HEK293 (cell line): Measurements from ENCODE around the gene ZDHHC11.
"Not testable (repeated sequence)": the region's sequence is repeated elsewhere in the genome, so short reads cannot be mapped to it uniquely, and the experiment has no call there.

Source experiments
- CTCF ChIA-PET: fragments of 350-600 bp; formaldehyde crosslinking; extraction: SDS; loops from one replicate; lab custom pipeline; 2021; ENCODE audit warnings: antibody characterized with exemption; lab: Yijun Ruan, JAX
- POLR2A ChIA-PET: fragments of 300-600 bp; formaldehyde crosslinking; extraction: SDS; loops from one replicate; lab custom pipeline; 2020; ENCODE audit warnings: antibody characterized with exemption, inconsistent platforms; lab: Yijun Ruan, JAX
- H3K27ac ChIP-seq: fragments of 200-500 bp; sonication (Bioruptor generic); 2 replicates; pipeline ENCODE4 v1.5.1; 2014; ENCODE audit warnings: low read depth, low read length, control low read depth, inconsistent platforms; ENCODE audit errors: extremely low read depth
- H3K36me3 ChIP-seq, 2 experiments: fragments of 200-500 bp in 1 of 2; sonication (Bioruptor generic) in 1 of 2; 1 replicate in 1 of 2; 2 replicates in 1 of 2; pipeline ENCODE4 v1.5.1; 2014 to 2017; ENCODE audit warnings: inconsistent platforms in 2 of 2, low read length in 2 of 2; ENCODE audit not compliant: control insufficient read depth in 2 of 2, insufficient read depth in 1 of 2
- H3K4me1 ChIP-seq: fragments of 200-500 bp; sonication (Bioruptor generic); 2 replicates; pipeline ENCODE4 v1.5.1; 2014; ENCODE audit warnings: mild to moderate bottlenecking, low read length, inconsistent platforms; ENCODE audit not compliant: control insufficient read depth, insufficient read depth
- H3K4me3 ChIP-seq: 2 replicates; pipeline ENCODE4 v1.5.1; 2011; ENCODE audit warnings: low read depth, mild to moderate bottlenecking, control low read depth, low read length, moderate library complexity
- H3K9me3 ChIP-seq: fragments of 200-500 bp; sonication (Bioruptor generic); 2 replicates; pipeline ENCODE4 v1.5.1; 2014; ENCODE audit warnings: low read depth, low read length, inconsistent platforms; ENCODE audit not compliant: control insufficient read depth, insufficient read depth
- ATF2 ChIP-seq: fragments of 450-650 bp; formaldehyde crosslinking; IDR thresholded peaks from 2 replicates; pipeline ENCODE4 v1.5.1; 2016; ENCODE audit warnings: missing biosample characterization, missing genetic modification characterization, low read depth
- GLIS1 ChIP-seq: fragments of 450-650 bp; formaldehyde crosslinking; IDR thresholded peaks from 2 replicates; pipeline ENCODE4 v1.5.1; 2016; ENCODE audit warnings: missing biosample characterization, missing genetic modification characterization
- SP2 ChIP-seq: fragments of 450-650 bp; formaldehyde crosslinking; IDR thresholded peaks from 2 replicates; pipeline ENCODE4 v1.5.1; 2016; ENCODE audit warnings: missing biosample characterization, missing genetic modification characterization
- SP3 ChIP-seq: fragments of 450-650 bp; formaldehyde crosslinking; IDR thresholded peaks from 2 replicates; pipeline ENCODE4 v1.5.1; 2016; ENCODE audit warnings: missing biosample characterization, missing genetic modification characterization
- ZNF155 ChIP-seq: fragments of 450-650 bp; formaldehyde crosslinking; IDR thresholded peaks from 2 replicates; pipeline ENCODE4 v1.5.1; 2016; ENCODE audit warnings: missing biosample characterization, missing genetic modification characterization
- ZNF350 ChIP-seq: fragments of 450-650 bp; formaldehyde crosslinking; IDR thresholded peaks from 2 replicates; pipeline ENCODE4 v1.5.0; 2017; ENCODE audit warnings: missing biosample characterization, mild to moderate bottlenecking, missing genetic modification characterization
- ZNF398 ChIP-seq: fragments of 450-650 bp; formaldehyde crosslinking; IDR thresholded peaks from 2 replicates; pipeline ENCODE4 v1.5.1; 2017; ENCODE audit warnings: missing biosample characterization, missing genetic modification characterization
- ZNF518A ChIP-seq: fragments of 450-650 bp; formaldehyde crosslinking; conservative IDR thresholded peaks from 2 replicates; pipeline ENCODE4 v1.5.1; 2016; ENCODE audit warnings: low read depth, missing biosample characterization, missing genetic modification characterization
- ZNF571 ChIP-seq: fragments of 450-650 bp; formaldehyde crosslinking; IDR thresholded peaks from 2 replicates; pipeline ENCODE4 v1.5.0; 2017; ENCODE audit warnings: missing biosample characterization, missing genetic modification characterization
- ZNF777 ChIP-seq: fragments of 450-650 bp; formaldehyde crosslinking; IDR thresholded peaks from 2 replicates; pipeline ENCODE4 v1.5.1; 2017; ENCODE audit warnings: missing biosample characterization, missing genetic modification characterization, borderline replicate concordance
- ZSCAN5A ChIP-seq: fragments of 450-650 bp; formaldehyde crosslinking; IDR thresholded peaks from 2 replicates; pipeline ENCODE4 v1.5.1; 2016; ENCODE audit warnings: missing biosample characterization, missing genetic modification characterization

Gene ZDHHC11

GRCh38 chr5:749101-749670 lies 101.6 kb downstream of the ZDHHC11 start:
- no peaks in the 10 kb centered on the region for H3K36me3 ChIP-seq
- TF ChIP-seq ATF2 (tag by site-specific recombination) (no peak), ZNF350 (tag by site-specific recombination) (no peak), ZNF518A (tag by site-specific recombination) (no peak), SP3 (tag by site-specific recombination) (no peak)
- TF ChIP-seq, all 188 proteins: peak for 0
- Histone ChIP-seq H3K4me1 (no peaks in the 10 kb centered on the region), H3K27ac (no peak overlapping the region), H3K9me3 (no peaks in the 10 kb centered on the region), H3K4me3 (no peak overlapping the region)
- CTCF ChIA-PET = no interaction called here
- POLR2A ChIA-PET = no interaction called here

- H3K4me3 ChIP-seq, CTCF ChIA-PET, H3K36me3 ChIP-seq, POLR2A ChIA-PET, H3K9me3 ChIP-seq, H3K27ac ChIP-seq, H3K4me1 ChIP-seq: not testable (repeated sequence)
Observed at GRCh38 chr5:748011-748980, 102.5 kb downstream of the ZDHHC11 start.

GRCh38 chr5:747303-747844 lies 103.4 kb downstream of the ZDHHC11 start:
- H3K4me1 ChIP-seq, H3K27ac ChIP-seq, CTCF ChIA-PET, POLR2A ChIA-PET, H3K4me3 ChIP-seq, H3K36me3 ChIP-seq, H3K9me3 ChIP-seq: not testable (repeated sequence)

GRCh38 chr5:746258-746761 lies 104.5 kb downstream of the ZDHHC11 start:
- H3K27ac ChIP-seq = no peak overlapping the region
- no peaks in the 10 kb centered on the region for H3K4me1 ChIP-seq
- POLR2A ChIA-PET = no interaction called here
- no peaks in the 10 kb centered on the region for H3K36me3 ChIP-seq
- CTCF ChIA-PET = no interaction called here
- no peak overlapping the region for H3K4me3 ChIP-seq
- TF ChIP-seq ZNF777 (tag by site-specific recombination) = no peak
- no peak for TF ChIP-seq ZNF155
- no peak for TF ChIP-seq ZSCAN5A (tag by site-specific recombination)
- TF ChIP-seq ZNF398 (tag by site-specific recombination) = no peak
- no peak for TF ChIP-seq GLIS1
- no peak for TF ChIP-seq ZNF571 (tag by site-specific recombination)
- TF ChIP-seq SP2 = no peak
- TF ChIP-seq, all 188 proteins: peak for 0
- no peaks in the 10 kb centered on the region for H3K9me3 ChIP-seq
